NCI-H2171 treated with DMSO at 0.1 percent for 48 hours (cell line): ENCODE measurements around the gene KRTAP10-5.
"Not testable (repeated sequence)": the region's sequence is repeated elsewhere in the genome, so short reads cannot be mapped to it uniquely, and the experiment has no call there.

Source experiments
- DNase-seq: peaks from one replicate; lab custom pipeline; 2025; lab: John Stamatoyannopoulos, UW

KRTAP10-5 gene

DNA sequence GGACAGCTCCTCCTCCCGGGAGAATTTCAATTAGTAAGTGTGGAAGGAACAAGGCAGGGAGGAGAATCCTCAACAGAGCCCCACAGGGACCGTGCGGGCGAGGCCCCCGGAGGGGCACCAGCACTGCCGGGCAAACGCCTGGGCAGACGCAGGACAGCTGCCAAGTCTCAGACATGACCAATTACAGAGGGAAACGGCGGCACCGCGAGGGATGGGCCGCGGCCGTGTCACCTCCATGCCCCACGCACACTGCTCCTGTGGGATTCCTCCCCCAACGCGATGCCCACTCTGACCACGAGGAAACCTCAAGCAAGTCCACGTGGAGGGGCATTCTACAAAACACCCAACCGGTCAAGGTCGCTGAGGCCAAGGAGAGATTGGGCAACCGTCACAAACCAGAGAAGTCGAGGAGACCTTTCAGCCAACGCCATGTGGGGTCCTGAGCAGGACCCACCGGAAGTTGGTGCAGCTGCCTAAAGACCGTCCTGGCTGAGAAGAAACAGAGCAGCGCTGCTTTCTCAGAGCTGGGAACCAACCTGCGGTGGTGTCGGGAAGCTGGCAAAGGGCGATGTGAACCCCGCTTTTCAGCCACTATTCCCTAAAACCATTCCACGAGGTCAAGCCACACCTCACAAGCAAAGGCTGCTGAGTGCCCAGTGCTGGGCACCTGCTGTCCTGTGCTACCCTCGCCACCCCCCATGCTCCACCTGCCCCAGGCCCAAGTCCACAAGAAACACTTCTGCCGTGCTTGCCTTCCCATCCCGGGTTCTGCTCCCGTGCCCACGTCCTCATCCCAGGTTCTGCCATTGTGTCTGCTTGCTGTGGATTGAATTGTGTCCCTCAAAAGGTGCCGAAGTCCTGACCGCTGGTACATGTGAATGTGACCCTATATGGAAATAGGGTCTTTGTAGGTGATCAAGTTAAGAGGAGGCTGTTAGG, 8.3 kb downstream of the KRTAP10-5 start:
- DNase-seq = no peak

DNA sequence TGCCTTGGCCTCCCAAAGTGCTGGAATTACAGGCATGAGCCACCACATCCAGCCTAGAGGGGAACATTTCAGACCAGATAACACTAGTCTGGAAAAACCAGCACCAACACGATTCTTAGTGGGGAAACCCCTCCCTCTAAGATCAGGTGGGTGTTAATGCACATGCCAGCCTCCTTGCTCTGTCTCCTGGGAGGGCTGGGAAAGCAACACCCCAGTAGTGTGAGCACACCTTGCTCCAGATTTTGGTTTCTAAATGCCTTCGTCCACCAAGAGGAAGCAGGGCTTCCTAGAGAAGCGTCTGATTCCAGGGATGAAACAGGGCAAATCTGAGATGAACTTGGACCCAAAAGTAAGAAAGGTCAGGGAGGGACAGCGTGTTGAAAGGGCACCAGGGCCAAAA, 9.1 kb downstream of the KRTAP10-5 start:
- no peak for DNase-seq

DNA sequence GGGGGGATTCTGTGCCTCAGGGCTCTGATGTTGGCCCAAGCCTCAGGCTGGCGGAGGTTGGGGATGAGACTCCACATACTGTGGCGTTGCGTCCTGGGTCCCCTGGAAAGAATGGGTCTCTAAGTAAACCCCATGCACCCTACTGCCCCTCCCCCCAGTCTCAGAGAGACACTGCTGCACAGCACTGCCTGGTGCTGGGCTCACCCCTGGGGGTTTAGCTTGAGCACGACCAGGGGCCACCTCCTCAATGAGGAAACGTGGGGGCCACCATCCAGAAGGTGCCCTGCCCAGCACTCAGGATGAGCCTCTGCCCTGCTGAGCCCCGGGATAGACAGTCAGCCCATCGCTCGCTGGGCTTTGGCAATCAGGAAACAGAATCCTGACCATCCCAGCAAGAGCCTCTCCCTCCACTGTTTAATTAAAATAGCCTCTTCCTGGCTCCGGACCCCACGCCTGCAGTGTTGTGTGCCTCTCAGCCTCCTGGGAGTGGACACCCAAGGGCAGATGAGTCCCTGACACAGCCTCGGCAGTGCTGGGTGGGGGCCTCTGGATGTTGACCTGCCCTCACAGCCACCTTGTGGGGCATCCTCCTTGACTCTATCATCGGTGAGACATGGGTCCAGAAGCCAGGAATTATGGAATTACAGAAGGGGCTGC, 10.4 kb downstream of the KRTAP10-5 start:
- no peak for DNase-seq

DNA sequence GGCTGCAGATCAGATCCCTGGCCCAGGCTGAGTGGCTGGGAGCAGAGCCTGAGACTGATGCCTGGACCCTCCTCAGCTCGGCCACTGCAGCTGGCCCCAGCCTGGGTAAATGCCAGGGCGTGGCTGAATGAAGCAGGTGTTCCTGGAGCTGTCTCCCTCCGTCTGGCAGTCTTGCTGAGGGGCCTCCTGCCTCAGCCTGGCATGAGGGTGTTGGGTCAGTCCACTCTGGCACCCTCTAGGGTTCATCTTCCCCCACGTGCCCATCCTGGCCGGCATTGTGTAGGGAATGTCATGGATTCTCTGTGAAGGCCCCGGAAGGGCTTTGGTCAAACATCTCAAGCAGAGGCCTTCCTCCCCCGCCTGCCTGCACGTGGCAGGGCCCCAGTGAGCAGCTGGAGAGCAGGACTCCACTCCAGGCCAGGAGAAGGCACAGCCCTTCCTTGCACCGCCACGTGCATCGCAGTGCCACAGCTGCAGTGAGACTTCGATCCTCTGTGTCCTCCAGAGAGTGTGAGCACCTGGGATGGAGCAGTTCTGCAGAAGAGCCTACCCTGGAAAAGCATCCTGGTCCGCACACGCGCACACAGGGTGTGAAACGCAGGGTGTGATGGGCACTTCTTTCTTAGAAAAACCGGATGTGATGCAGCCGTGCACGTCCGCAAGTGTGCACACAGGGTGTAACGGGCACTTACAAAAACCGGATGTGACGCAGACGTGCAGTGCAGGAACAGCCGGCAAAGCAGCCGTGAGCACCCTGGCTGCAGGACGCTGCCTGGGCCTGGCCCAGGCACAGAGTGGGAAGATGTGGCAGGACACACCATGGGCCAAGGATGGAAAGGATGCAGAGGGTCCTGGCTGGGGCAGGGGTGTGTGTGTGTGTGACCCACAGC, 11.5 kb downstream of the KRTAP10-5 start:
- DNase-seq = no peak

DNA sequence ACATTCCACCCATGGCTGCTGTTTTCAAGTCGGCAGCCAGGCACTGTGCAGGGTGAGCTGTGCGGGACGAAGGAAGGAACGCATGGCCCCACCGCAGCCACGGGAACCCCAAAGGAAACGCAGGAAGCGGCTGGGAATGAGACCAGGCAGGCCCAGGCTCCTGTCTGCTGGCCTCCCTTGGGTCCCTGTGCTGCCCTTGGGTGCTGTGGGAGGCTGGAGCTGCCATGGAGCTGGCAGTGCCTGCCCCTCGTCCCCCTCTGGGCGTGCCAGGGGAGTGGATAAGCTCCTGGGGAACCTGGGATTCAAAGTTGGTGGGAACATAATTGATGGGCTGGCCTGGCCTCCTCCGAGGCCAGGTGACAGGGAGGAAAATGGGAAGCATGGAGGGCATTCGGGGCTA, 12.1 kb downstream of the KRTAP10-5 start:
- no peak for DNase-seq

DNA sequence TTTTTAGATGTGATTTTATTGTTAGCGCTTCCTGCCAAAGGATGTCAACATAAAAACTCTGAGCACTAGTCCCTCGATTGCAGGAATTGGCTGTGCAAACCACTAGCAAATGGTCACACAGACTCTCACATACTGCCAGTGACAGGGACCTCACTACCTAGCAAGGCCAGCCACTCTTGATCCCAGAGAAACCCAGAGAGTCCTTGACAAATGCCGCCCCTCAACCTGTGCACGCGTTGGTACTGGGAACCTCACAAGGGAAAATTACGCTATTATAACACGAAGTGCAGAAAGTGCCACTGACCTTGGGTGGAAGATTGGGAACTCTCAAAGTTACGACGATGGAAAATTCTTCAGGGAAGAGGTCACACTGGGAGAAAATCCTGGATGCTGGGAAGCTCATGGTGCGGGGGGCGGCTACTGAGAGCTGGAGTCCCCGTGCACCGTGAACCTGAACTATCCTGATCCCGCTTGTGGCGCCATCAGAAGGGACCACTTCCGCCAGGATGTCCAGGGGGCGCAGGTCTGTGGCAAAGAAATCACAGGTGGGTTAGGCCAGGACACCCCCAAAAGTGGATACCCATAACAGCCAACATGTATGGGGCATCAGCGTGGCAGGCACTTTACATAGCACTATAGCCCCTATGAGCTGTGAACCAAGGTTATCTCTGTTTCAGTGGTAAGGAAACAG, 12.8 kb downstream of the KRTAP10-5 start:
- DNase-seq = no peak

DNA sequence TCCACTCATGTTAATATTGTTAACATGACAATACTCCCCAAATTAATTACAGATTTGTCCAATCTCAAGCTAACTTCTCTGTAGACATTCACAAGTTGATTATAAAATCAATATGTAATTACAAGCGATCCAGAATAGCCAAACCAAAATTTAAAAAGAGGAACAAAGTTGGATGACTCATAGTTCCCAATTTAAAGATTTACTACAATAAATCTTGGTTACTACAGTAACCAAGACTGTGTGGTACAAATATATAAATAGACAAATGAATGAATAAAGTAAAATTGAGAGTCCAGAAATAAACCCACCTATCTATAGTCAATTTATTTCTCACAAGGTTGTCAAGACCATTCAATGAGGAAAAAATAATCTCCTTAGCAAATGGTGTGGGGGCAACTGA, 14.0 kb downstream of the KRTAP10-5 start:
- DNase-seq = no peak

DNA sequence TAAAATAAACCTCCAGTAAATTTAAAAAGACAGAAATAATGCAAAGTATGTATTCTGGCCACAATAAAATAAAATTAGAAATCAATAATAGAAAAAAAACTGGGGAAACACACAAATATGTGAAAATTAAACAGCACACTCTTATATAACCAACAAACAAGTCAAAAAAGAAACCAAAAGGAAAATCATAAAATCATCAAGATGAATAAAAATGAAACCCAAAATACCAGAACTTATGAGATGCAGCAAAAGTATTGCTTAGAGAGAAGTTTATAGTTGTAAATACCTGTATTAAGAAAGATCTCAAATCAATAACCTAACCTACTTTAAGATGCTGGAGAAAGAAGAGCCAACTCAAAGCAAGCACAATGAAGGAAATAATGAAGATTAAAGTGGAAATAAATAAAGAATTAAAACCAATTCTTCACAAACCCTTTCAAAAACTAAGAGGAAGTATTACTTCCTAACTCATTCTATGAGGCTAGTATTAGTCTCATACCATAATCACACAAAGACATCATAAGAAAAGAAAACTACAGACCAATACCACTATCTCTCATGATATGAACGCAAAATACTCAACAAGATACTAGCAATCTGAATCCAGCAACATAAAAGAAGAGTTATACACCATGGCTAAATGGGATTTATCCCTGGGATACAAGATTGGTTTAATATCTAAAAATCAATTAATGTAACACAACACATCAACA, 15.4 kb downstream of the KRTAP10-5 start:
- no peak for DNase-seq

DNA sequence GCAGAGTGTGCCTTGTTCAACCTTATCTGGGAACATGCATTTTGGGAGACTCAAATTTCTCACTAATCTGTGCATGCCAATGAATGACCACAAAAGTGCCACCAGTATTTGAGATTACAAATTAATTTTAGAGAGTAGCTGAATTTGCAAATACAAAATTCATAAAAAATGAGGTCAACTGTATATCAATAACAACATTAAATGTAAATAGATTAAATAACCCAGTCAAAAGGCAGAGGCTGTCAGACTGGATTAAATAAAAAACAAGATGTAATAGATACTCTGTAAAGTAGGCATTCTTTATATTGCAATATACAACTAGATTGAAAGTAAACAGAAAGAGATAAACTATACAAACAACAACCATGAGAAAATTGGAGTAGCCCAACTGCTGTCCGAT, 16.3 kb downstream of the KRTAP10-5 start:
- DNase-seq = no peak

DNA sequence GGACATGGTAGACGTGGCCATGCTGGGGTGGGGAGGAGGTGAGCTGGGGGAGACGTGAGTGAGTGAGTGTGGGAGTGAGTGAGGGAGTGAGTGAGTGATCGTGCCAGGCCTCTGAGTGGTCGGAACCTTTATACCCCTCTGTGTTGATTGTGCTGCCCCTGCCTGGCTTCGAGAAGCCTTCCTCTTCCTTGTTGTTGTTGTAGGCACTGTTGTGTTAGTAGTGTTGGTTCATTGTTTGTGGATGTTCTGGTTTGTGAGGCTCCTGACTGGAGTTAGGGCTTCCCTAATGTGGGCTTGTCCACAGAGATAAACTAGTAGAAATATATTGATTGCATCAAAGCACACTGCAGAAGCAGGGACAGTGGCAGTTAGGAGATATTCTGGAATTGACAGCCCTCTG, 21.7 kb downstream of the KRTAP10-5 start, which contains the start of gene KRTAP10-3:
Gene KRTAP10-3 (minus strand): TSS at position 101 of the 400 bp plus-strand sequence. CDS start 80 bp downstream, at position 21.
- no peak for DNase-seq

DNA sequence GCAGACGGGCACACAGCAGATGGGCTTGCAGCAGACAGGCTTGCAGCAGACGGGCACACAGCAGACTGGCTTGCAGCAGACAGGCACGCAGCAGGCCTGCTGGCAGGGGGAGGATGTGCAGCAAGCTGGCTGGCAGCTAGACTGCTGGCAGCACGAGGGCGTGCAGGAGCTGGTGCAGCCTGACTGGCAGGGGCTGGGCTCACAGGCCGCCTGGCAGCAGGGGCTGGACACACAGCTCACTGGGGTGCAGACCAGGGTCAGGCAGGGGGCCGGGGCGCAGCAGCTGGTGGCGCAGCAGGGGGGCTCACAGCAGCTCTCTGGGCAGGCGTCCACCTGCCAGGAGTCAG, 22.1 kb downstream of the KRTAP10-5 start:
- DNase-seq = not testable (repeated sequence)

DNA sequence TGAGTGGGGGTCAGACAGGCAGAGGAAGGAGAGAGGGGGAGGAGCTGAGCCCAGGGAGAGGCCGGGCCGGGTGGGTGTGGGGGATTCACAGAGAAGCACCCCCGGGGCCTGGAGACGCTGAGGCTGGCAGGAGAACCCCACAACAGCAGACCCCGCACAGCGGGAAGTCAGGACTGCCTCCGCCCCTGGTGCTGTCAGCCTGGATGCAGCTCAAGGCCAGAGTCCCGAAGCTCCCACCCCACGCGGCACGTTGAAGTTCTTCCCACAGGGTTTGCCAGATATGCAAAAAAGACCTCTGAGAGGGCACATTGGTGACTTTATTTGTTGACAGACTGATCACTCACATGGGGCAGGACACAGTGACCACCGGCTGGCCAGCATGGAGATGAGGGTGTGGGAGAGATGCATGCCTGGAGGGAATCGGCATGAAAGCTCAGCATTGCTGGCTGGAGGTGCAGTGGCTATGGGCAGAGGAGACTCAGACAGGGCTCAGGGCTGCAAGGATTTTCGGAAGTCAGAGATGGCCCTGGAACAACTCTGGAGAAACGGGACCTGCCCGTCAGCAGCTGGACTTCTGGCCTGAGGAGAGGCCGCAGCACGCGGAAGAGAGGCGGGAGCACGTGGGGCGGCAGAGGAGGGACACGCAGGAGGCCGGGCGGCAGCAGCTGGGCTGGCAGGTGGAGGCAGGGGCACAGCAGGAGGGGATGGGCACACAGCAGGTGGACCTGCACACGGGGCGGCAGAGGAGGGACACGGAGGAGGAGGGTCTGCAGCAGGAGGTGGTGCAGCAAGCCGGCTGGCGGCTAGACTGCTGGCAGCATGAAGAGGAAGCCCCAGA, 22.7 kb downstream of the KRTAP10-5 start:
- no peak for DNase-seq

DNA sequence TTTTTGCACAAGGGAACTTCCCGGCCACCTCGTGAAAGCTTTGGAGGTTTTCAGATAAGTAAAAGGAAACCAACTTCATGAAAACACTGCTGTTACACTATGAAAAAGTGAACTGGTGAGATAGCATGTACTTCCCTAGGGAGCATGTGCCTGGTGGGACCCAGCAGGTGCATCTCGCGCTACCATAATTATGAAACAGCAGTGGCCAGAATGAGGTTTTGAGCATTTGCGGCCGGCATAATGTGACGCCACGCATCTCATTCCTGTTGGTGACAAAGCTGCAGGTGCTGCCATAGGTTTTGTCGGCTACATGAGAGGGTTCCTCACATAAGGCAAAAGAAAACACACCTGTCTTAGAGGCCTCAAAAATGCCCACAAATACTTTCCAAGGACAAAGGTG, 23.5 kb downstream of the KRTAP10-5 start:
- DNase-seq = no peak

DNA sequence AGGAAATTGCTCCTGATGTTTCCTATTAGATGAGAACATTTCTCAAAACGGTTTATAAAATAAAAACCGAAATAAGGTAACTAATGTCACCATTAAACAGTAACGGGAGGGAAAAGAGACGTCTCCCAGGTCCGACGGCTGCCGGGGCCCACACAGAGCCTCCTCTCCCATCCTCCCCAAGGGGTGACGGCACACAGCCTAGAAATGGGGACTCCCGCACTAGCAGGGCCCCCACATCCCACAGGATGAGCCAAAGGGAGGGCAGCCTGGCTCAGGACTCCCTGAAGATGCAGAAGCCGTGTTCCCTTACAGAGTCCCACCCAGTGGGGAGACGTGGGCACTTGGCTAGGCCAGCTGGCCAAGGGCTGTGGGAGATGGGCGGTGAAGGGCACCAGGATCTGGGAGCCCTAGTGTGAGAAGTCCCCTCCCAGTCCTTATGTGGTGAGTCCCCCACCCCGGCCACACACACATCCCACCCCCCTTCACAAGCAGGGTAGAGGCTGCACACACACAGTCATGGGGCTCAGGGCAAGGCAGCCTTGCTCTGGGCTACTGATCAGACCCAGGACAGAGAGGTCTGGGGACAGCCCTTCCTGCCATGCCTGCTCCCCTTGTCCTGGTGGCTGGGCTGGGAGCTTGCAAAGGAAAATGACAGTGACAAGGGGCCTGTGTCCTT, 25.1 kb downstream of the KRTAP10-5 start:
- DNase-seq = no peak

DNA sequence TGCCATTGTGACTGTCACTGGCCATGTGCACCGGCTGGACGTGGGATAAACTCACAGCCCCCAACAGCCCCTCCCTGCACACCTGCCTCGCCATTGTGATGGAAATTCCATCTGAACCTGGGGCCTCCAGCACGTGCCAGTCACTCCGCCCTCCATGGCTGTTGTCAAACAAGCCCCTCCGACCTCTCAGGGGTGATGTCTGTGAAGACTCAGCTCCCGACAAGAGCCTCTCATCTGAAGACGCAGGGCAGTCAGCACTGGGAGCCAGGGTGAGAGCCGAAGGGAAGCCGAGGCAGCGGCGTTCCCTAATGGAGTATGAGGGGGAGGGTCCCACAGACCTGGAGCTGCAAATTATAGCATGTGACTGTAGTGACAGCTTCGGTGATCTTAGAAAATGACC, 27.7 kb downstream of the KRTAP10-5 start:
- no peak for DNase-seq

DNA sequence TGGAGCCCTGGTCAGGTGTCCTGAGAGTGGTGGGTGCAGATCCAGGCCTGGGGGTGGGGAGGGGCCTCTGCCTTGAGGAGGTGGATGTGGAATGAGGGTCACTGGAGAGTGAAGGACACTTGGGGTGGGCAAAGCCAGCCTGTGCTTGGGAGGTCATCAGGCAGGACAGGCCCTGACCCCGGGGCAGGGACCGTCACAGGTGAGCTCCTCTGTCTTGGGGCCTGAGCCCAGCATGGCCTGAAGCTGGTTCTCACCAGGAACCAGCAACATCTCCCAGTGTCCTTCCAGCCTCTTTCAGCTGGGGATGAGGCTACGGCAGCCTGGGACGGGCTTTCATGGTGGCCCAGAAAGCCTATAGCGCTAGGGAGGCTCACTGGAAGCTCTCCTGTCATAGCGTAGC, 28.3 kb downstream of the KRTAP10-5 start:
- no peak for DNase-seq

DNA sequence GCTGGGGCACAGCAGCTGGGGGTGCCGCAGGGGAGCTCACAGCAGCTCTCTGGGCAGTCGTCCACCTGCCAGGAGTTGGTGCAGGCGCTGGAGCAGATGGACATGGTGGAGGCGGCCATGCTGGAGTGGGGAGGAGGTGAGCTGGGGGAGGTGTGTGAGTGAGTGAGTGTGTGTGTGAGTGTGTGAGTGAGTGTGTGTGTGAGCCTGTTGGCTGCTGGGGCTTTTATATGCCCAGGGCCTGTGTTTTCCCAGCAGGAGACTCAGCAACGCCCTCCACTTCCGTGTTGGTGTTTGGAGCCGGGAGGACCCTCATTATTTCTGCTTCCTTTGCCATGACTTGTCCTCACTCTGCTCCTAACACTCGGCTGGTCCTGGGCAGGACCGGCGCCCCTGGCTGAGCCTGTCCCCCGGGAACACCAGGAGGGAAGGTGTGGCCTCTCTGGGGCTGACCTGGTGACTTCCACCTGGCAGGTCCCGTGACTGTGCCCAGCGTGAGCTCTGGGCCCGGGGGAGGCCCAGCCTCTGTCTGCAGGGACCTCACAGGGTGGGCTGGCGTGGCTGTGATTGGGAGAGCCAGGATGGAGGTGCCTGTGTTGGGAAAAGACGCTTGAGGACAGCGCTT, 29.0 kb downstream of the KRTAP10-5 start, which contains the start of gene KRTAP10-2:
Gene KRTAP10-2 (minus strand): TSS at position 166 of the 622 bp plus-strand sequence. CDS start 47 bp downstream, at position 119.
- no peak for DNase-seq

DNA sequence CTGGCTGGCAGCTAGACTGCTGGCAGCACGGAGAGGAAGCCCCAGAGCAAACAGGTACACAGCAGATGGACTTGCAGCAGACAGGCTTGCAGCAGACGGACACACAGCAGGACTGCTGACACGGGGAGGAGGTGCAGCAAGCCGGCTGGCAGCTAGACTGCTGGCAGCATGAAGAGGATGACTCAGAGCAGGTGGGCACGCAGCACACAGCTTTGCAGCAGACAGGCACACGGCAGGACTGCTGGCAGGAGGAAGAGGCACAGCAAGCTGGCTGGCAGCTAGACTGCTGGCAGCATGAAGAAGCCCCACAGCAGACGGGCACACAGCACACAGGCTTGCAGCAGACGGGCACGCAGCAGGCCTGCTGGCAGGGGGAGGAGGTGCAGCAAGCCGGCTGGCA, 29.6 kb downstream of the KRTAP10-5 start:
- DNase-seq = no peak

DNA sequence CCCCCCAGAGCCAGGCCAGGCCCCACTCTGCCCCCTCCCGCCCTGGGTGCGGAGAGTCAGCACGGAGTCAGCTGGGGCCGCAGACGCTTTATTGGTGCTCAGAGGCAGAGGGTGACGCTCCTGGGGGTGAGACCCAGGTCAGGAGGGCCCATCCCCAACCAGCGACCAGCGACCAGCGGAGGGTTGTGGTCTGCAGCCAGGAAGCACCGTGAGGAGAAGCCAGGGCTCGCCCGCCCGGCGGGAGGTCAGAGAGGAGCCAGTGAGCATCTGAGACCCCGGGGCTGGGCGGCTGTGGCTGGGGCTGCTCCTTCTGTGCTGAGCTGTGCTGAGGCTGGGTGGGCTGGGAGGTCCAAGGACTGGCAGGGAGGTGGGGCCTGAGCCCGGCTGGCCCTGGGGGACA, 30.1 kb downstream of the KRTAP10-5 start:
- not testable (repeated sequence) for DNase-seq
